Measurements from ENCODE around the gene SLC35C1.

DNA sequence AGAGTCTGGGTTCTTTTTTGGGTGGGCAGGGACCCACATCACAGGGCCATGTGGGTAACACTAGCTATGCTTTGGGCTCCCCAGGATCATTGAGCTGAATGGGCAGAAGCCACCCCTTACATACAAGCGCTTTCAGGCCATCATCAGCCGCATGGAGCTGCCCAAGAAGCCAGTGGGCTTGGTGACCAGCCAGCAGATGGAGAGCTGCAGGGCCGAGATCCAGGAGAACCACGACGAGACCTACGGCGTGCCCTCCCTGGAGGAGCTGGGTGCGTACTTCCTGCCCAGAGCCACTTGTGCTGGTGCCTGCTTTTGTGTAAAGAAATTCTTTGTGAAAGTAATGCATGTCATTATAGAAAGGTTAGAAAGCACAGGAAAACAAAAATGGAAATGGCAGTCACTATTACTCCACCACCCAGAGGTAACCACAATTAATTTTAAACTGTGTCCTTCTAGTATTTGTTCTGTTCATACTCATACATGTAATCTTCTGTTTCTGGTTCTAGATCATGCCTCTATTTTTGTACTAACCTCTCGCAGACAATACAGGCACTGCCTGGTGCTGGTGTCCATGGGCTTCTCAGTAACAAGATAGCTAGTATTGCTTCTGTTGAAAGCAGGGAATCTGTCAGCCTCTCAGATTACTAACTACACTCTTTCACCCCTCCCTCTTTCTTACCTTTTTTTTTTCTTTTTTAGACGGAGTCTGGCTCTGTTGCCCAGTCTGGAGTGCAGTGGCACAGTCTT, 56.0 kb downstream of the SLC35C1 start:
- TF ChIP-seq POLR2A (IDR thresholded peaks at IDR 0.05) (no peak), POLR2AphosphoS5 (IDR thresholded peaks at IDR 0.05) (no peak), CTCF (IDR thresholded peaks at IDR 0.05) (no peak)
